Transverse colon (tissue), 3 donors: ENCODE results near the gene PDGFC.

ENCODE experiments used
- POLR2A ChIP-seq: fragments of 450-650 bp; IDR thresholded peaks from one replicate; pipeline ENCODE4 v1.6.1; 2016; ENCODE audit warnings: antibody characterized with exemption, mild to moderate bottlenecking, moderate library complexity
- TF ChIP-seq, protein P1 (sequence below), 5 experiments: fragments of 200-600 bp in 3 of 5; fragments of 450-650 bp in 2 of 5; sonication (generic) in 3 of 5; IDR thresholded peaks; 1 replicate in 2 of 5; 2 replicates in 3 of 5; pipeline ENCODE4 v1.5.1; 2016 to 2017; ENCODE audit warnings: antibody characterized with exemption in 5 of 5, inconsistent platforms in 3 of 5, mild to moderate bottlenecking in 2 of 5, moderate library complexity in 1 of 5

DNA sequence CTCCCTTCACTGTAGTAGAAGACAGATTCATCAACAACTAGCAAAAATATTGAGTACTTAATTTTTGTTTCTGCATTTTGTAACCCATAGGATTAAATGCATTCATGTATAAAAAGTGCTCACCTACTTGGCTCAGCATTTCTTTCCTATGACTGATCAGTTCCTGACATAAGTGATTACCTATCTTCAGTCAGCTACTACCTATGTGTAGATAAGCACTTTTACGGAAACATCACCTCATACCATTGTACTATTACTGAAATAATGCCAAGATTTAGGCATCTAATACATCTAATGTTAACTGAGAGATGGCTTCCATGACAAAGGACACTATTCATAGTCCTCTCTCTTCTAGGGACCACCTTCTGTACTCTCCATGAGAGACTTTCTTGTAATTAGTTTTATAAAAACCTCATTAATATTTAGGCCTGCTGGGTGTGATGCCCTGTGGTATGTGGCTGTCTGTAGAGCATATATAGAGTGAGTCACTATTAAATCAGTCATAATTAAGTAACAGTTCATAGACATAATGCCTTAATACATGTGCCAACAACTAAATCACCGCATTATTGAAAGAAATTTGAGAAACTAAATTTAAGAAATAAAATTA lies 147.0 kb downstream of the PDGFC start:
- TF ChIP-seq, protein P1, sequence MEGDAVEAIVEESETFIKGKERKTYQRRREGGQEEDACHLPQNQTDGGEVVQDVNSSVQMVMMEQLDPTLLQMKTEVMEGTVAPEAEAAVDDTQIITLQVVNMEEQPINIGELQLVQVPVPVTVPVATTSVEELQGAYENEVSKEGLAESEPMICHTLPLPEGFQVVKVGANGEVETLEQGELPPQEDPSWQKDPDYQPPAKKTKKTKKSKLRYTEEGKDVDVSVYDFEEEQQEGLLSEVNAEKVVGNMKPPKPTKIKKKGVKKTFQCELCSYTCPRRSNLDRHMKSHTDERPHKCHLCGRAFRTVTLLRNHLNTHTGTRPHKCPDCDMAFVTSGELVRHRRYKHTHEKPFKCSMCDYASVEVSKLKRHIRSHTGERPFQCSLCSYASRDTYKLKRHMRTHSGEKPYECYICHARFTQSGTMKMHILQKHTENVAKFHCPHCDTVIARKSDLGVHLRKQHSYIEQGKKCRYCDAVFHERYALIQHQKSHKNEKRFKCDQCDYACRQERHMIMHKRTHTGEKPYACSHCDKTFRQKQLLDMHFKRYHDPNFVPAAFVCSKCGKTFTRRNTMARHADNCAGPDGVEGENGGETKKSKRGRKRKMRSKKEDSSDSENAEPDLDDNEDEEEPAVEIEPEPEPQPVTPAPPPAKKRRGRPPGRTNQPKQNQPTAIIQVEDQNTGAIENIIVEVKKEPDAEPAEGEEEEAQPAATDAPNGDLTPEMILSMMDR (IDR thresholded peaks at IDR 0.05): no peak
- TF ChIP-seq POLR2A: no peak
